DMS 273 treated with DMSO at 0.1 percent for 48 hours (cell line): ENCODE measurements around the gene ZNF438.

Experiments
- DNase-seq: peaks from one replicate; lab custom pipeline; 2025; lab: John Stamatoyannopoulos, UW

The ZNF438 gene

GRCh38 chr10:31011017-31011664 is 20.5 kb downstream of the ZNF438 start:
- DNase-seq, result no peak

- DNase-seq, result no peak
These were observed 21.6 kb downstream of the ZNF438 start for GRCh38 chr10:31010062-31010461.

DNA sequence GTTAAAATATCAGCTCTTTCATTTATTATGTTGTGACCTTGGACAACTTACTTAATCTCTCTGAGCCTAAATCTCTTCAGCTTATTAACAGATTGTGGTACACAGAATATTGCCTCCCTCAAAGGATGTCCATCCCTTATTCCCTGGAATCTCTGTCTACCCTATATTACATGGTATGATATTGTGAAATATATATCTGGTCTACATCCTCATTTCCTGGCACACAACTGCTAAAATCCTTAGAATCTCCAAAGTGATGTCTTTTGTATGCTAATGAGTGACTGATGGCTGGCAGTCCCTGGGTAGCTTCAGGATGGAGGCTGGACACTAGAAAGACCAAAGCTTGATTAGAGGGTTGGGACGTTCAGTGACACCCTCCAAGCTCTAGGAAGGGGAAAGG is 25.8 kb downstream of the ZNF438 start:
- DNase-seq, result no peak

DNA sequence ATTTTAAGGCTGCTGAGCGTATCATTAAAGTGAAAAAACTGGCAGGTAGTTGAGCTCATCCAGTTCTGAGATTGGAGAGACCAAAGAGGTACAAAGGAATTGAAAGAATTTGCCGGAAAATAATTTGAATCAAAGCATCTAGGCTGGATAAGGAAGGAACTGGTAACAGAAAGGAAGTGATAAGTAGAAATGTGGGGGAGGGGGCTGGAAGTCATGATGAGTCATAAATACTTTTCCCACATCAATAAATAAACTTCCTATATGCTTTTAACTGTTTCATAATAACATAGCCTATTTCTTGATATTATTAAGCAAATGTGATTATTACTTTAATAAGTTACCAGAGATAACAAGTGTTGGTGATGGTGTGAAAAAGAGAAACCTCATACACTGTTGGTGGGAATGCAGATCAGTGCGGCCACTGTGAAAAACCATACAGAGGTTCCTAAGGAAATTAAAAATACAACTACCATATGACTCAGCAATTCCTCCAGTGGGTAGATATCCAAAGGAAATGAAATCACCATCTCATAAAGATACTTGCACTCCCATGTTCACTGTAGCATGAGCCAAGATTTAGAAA is 27.0 kb downstream of the ZNF438 start:
- DNase-seq, result no peak

- no peak for DNase-seq
These were observed 29.9 kb downstream of the ZNF438 start for GRCh38 chr10:31001740-31002139.

DNA sequence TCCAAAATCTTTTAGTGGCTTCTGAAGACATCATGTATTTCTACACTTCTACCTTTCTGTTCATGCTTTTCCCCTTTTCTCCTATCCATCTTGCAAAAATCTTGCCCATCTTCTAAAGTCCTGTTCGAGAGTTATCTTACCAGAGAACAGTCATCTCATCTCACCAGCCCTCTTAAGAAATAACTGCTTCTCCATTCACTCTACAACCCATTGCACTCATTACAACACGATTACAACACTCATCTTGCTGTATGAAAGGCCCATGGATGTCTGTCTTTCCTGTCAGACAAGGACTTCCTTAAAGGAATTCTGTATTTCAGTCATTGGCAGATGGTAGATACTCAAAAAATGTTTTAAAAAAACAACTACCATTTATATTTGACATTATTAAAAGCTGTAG is 30.8 kb downstream of the ZNF438 start:
- DNase-seq, result no peak

DNA sequence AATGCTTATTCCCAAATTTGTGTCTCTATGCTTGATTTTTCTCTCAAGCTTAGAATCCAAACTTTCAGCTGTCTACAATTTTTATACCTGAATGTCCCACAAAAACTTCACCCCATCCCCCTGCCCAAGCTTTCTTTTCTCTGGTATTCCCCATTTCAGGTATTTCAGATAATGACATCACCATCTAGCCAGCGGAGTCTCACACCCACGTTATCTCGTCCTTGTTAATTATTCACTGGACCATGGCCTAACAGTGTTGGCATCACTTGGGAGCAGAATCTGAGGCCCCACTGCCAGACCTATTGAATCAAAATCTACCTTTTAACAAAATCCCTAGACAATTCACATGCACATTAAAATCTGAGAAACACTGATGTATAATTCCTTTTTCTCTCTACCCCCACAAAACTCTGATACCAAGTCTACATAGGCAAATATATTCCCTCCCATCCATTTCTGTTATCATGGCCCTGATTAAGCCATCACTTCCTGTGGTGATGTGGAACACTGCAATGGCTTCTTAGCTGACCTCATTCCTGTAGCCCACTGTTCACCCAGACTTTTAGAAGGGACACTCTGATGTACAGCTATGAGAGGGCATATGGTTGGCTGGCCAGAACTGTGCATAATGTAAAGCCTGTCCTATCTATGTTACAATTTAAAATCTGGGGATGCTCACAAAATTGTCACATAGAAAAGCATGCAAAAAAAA is 31.4 kb downstream of the ZNF438 start:
- DNase-seq, result no peak

GRCh38 chr10:30999070-30999712 is 32.5 kb downstream of the ZNF438 start:
- no peak for DNase-seq

GRCh38 chr10:30997536-30998235 is 34.0 kb downstream of the ZNF438 start:
- DNase-seq, result no peak

DNA sequence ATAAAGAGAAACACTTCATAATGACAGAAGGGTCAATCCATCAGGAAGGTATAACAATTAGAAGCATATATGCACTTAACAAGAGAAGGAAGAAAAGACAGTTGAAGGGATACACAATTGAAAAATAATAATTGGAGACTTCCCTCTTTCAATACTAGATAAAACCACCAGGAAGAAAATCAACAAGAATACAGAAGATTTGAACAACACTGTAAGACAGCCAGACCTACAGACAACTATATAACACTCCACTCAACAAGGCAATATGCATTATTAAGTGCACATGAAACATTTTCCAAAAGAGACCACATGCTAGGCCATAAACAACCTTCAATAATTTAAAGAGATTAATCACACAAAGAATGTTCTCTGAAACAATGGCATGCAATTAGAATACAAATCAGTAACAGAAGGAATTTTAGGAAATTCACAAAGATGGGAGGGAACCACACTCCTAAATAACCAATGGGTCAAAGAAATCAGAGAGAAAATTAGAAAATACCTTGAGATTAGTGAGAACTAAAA is 35.1 kb downstream of the ZNF438 start:
- no peak for DNase-seq

- no peak for DNase-seq
These were observed 36.4 kb downstream of the ZNF438 start for GRCh38 chr10:30995081-30995770.

- DNase-seq, result no peak
These were observed 38.5 kb downstream of the ZNF438 start for GRCh38 chr10:30993155-30993554.

DNA sequence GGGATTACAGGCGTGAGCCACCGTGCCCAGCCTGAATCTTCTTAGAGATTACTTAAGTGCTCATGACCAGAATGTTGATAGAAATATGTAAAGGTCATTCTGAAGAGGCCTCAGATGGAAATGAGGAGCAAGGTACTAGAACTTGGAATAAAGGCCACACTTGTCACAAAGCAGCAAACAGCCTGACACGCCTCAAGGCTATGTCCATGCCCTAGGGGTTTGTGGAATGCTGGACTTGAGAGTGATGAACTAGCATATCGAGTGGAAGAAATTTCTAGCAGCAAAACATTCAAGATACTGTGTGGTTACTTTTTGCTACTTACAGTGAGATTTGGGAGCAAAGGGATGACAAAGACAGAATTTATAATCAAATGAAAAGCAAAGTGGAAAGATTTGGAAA is 39.0 kb downstream of the ZNF438 start:
- DNase-seq, result no peak

- DNase-seq, result no peak
These were observed 40.0 kb downstream of the ZNF438 start for GRCh38 chr10:30991647-30992011.

DNA sequence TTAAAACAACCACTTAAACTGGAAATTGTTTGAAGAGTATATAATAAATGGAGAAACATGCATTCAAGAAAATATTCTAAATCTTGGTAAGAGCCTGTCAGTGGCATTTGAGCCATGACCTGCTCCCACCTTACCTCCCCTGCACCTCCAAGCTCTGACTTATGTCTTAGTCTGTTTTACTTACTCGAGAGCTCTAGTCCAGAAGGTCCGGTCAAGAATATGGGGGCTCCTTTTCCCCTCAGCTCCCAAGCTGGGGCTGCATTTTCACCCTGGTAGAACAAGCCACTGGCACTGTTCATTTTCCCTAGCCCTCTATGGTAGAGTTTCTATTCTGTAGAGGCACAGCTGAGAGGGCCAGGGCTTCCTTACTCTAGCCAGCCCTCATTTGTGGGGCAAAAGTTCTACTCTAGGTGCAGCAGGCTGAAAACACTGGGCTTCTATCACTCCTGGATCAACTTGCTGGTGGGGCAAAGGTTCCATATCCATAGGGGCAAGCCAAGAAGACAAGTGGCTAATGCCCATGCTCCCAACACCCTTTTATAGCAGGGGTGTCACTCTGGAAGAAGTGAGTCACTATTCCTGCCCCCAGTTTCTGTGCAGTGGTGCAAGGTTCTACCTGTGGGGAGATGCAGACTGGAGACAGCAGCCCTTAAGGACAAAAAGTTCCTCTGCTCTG is 40.6 kb downstream of the ZNF438 start:
- DNase-seq, result no peak

GRCh38 chr10:30990351-30990750 is 41.3 kb downstream of the ZNF438 start:
- DNase-seq, result no peak

- no peak for DNase-seq
These were observed 42.7 kb downstream of the ZNF438 start for GRCh38 chr10:30988831-30989435.

DNA sequence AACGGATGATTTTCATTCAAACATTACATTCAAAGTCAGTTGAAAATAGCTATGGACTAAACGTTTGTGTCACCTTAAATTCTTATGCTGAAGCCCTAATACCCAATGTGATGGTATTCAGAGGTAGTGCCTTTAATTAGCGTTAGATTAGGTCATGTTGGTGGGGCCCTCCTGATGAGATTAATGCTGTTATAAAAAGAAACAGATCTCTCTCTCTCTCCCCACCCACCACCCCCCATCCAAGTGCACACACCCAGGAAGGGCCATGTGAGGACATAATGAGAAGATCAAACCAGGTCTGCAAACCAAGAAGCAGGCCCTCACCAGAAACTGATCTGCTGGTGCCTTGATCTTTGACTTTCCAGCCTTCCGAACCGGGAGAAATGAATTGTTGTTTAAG is 44.2 kb downstream of the ZNF438 start:
- no peak for DNase-seq

GRCh38 chr10:30986053-30986555 is 45.6 kb downstream of the ZNF438 start:
- DNase-seq, result no peak

GRCh38 chr10:30985512-30985911 is 46.2 kb downstream of the ZNF438 start:
- DNase-seq, result no peak
